Skin epidermis (tissue), 12 donors: ENCODE data around the gene ZNF454.

Experiments used
- H3K27ac ChIP-seq, 21 experiments: fragments of 200-600 bp; sonication (generic) in 11 of 21; one replicate each; pipeline ENCODE4 v1.5.0; 2020; ENCODE audit warnings: mild to moderate bottlenecking in 3 of 21, inconsistent platforms in 2 of 21, moderate library complexity in 2 of 21
- H3K4me3 ChIP-seq, 7 experiments: fragments of 200-600 bp; sonication (generic) in 2 of 7; one replicate each; pipeline ENCODE4 v1.5.0; 2020; ENCODE audit warnings: inconsistent platforms in 2 of 7, mild to moderate bottlenecking in 2 of 7, moderate library complexity in 1 of 7

Gene ZNF454

GRCh38 chr5:178940569-178941360 is at the start of gene ZNF454:
TSS of gene ZNF454 (plus strand) at chr5:178941198. CDS start at chr5:178942792, 1,594 bp downstream.
- H3K4me3 ChIP-seq: peak within 1 kb of the TSS; percentile 33 to 56 (median 37)
- H3K27ac ChIP-seq: peak within 1 kb of the TSS in 16 of 21 experiments; percentile 1 to 81 (median 66)

- peak within 1 kb of the TSS; percentile 4 to 87 (median 70) for H3K27ac ChIP-seq
- peak within 1 kb of the TSS; percentile 51 to 85 (median 73) for H3K4me3 ChIP-seq
These were observed 45.1 kb upstream of the ZNF454 start, which contains the start of gene ZFP2 for GRCh38 chr5:178895615-178896571. TSS of gene ZFP2 (plus strand) at chr5:178895913. CDS start at chr5:178931314, 35,401 bp downstream.

DNA sequence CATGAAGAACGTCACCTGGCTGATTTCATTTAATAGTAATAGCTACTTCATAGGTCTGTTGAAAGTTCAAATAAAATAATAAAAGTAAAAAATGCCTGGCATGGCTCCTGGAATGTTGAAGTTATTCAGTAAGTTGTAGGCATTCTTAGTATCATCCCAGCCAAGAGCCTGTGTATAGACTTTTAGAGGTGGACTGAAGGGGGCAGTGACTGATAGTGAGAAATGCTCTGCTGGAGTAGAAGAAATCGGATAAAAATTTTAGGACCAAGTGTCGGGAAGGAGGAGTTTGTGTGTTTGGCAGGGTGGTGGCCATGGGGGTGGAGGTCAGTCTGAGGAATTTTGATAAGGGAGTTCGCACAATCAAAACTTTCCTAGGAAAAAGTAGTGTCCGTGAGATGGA is 41.7 kb upstream of the ZNF454 start:
- Histone ChIP-seq H3K27ac (no peak overlapping the region), H3K4me3 (no peak overlapping the region)

DNA sequence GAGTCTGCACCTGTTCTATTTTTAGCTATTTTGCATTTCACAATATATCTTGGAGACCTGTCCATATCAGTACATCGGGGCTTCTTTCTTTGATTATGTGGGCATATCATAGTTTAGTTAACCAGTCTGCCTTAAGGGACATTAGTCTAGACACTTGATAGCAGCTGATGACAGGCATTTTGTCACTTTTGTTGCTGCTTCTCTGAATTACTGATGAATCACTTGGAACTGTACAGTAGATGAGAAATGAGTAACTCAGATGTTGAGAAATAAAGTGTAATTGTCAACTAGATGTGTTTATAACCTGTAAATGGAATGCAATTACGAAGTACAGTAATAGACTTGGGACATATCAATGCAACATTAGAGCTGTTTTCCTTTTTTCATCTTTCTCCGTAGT is 38.1 kb upstream of the ZNF454 start:
- Histone ChIP-seq H3K4me3 (no peak overlapping the region), H3K27ac (no peak overlapping the region)

DNA sequence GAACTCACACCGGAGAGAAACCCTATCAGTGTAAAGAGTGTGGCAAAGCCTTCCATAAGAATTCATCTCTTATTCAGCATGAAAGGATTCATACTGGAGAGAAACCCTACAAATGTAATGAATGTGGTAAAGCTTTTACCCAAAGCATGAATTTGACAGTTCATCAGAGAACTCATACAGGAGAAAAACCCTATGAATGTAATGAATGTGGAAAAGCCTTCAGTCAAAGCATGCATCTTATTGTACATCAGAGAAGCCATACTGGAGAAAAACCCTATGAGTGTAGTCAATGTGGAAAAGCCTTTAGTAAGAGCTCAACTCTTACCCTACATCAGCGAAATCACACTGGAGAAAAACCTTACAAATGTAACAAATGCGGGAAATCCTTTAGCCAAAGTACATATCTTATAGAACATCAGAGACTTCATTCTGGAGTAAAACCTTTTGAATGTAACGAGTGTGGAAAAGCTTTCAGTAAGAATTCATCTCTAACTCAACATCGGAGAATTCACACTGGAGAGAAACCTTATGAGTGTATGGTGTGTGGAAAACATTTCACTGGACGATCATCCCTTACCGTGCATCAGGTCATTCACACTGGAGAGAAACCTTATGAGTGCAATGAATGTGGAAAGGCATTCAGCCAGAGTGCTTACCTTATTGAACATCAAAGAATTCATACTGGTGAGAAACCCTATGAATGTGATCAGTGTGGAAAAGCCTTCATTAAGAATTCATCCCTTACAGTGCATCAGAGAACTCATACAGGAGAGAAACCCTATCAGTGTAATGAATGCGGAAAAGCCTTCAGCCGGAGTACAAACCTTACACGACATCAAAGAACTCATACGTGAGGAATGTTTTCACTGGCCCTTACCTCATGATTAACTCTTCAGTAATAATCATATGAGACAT is 8.9 kb upstream of the ZNF454 start:
- Histone ChIP-seq H3K4me3 (no peak overlapping the region), H3K27ac (no peak overlapping the region)

DNA sequence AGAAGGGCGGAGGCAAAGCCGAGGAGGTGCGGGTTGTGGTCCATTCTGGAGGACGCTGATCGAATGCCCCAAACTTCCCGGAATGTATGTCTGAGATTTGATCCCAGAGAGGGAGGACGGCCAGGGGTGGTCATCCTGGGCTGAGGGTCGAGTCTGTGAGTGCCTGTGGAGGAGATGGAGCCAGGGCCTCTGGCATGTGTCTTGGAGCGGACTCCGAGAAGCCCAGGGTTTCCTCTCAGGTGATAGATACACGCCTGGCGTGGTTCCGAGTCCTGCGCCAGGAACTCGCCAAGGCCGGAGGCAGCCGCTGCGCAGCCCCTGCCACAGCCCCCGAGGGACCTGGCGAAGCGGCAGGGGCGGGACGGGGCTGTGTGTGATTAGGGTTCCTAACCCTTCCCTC is 363 bp downstream of the ZNF454 start:
- Histone ChIP-seq H3K27ac (peak overlapping the region in 8 of 21 experiments; percentile 8 to 72 (median 32)), H3K4me3 (peak overlapping the region; percentile 33 to 56 (median 37))

DNA sequence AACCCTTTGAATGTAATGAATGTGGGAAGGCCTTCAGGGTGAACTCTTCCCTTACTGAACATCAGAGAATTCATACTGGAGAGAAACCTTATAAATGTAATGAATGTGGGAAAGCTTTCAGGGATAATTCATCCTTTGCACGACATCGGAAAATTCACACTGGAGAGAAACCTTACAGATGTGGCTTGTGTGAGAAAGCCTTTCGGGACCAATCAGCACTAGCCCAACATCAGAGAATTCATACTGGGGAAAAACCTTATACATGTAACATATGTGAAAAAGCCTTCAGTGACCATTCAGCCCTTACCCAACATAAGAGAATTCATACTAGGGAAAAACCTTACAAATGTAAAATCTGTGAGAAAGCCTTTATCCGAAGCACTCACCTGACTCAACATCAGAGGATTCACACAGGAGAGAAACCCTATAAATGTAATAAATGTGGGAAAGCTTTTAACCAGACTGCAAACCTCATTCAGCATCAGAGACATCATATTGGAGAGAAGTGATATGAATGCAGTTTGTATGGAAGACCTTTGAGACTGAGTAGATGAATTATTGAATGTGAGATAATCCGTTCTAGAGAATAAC is 24.6 kb downstream of the ZNF454 start:
- Histone ChIP-seq H3K27ac (no peak overlapping the region), H3K4me3 (no peak overlapping the region)

- no peak overlapping the region for H3K27ac ChIP-seq
- H3K4me3 ChIP-seq: no peak overlapping the region
These were observed 40.4 kb downstream of the ZNF454 start for GRCh38 chr5:178981381-178981780.

DNA sequence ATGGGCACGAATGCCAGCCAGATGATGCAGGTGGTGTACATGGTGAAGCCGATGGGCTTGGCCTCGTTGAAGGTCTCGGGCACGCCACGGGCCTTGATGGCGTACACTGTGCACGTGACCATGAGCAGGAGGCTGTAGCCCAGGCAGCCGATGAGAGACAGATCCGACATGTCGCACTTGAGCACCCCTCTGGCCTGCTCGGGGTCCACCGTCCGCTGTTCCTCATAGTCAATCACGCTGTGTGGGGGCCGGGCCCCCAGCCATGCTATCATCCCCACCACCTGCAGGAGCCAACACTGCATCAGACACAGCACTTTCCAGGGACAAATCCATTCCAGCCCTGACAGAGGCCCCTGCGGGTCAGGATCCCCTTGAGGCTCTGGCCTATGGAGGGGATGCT is 41.9 kb downstream of the ZNF454 start:
- H3K27ac ChIP-seq: no peak overlapping the region

GRCh38 chr5:178983728-178984127 is 42.7 kb downstream of the ZNF454 start:
- H3K27ac ChIP-seq: no peak overlapping the region
- H3K4me3 ChIP-seq: no peak overlapping the region

More for the DNA sequence above, 41.9 kb downstream of the ZNF454 start:
- H3K4me3 ChIP-seq: no peak overlapping the region

- no peak overlapping the region for H3K4me3 ChIP-seq
These were observed 43.4 kb downstream of the ZNF454 start for GRCh38 chr5:178984145-178985072.

DNA sequence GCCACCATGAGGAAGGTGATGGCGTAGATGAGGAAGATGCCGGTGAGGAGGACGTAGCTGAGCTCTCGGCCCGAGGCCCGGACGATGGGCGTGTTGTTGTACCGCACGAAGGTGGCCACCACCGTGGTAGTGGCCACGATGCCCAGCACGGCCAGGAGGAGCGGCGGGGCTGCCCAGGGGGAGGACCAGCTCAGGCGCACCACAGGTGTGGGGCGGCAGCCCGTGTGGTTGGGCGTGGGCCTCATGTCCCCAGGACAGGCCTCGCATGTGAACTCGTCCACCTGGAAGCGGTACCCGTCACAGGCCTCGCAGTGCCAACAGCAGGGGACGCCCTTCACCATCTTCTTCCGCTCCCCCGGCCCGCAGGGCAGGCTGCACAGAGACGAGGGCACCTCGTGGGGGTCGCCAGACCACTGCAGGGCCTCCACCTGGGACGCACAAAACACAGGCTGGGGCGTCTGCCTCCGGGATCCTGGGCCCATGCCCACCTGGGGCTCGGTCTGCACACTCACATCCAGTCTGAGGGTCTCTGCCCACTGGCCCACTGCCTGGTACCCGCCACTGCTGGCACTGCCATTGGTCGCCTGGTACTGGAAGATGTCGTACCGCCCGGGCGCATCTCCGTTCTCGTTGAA is 45.4 kb downstream of the ZNF454 start:
- H3K4me3 ChIP-seq: no peak overlapping the region

More at GRCh38 chr5:178984145-178985072, 43.4 kb downstream of the ZNF454 start:
- H3K27ac ChIP-seq: no peak overlapping the region

GRCh38 chr5:178988436-178989220 is 47.6 kb downstream of the ZNF454 start:
- Histone ChIP-seq H3K4me3 (no peak overlapping the region), H3K27ac (no peak overlapping the region)

More for the DNA sequence above, 45.4 kb downstream of the ZNF454 start:
- H3K27ac ChIP-seq: no peak overlapping the region

DNA sequence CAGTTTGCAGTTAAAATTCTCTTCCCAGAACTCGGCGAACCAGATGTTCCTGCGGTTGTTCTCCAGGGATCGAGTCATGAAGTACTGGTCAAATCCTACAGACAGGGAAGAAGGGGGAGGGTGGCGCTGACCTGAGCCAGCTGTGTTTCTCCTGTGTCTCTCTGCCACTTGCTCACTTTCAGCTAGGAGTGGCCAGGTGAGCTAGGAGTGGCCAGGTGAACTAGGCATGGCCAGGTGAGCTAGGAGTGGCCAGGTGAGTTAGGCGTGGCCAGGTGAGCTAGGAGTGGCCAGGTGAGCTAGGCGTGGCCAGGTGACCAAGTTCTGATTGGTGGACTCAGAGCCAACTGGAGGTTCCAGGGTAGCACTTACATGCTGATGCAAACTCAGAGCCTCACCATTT is 48.3 kb downstream of the ZNF454 start:
- Histone ChIP-seq H3K27ac (no peak overlapping the region), H3K4me3 (no peak overlapping the region)

- no peak overlapping the region for H3K27ac ChIP-seq
- no peak overlapping the region for H3K4me3 ChIP-seq
These were observed 49.5 kb downstream of the ZNF454 start for GRCh38 chr5:178990491-178990890.
